Measurements from ENCODE around the gene TAS2R1.

The TAS2R1 gene, protein sequence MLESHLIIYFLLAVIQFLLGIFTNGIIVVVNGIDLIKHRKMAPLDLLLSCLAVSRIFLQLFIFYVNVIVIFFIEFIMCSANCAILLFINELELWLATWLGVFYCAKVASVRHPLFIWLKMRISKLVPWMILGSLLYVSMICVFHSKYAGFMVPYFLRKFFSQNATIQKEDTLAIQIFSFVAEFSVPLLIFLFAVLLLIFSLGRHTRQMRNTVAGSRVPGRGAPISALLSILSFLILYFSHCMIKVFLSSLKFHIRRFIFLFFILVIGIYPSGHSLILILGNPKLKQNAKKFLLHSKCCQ

DNA sequence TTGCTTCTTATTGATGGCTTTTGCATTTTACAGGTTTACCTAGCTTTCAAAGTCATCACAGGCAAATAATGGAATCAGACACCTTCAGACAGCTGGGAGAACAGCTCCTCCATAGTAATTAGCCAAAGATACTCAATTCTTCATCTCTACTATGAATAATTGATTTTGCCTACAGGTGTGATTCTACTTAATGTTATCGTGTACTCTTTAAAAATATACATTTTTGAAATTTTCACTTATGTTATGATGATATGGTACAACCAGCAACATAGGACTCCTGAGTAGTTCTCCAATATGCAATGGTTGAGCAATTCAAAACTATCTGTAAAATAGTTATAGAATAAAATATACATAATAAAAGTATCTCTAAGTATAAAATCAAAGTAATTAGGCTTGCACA, at the start of gene TAS2R1:
TSS of gene TAS2R1 (minus strand) at position 101 of the 400 bp plus-strand sequence. CDS start 319 bp downstream, outside the sequence.
- DNase-seq = no peak

DNA sequence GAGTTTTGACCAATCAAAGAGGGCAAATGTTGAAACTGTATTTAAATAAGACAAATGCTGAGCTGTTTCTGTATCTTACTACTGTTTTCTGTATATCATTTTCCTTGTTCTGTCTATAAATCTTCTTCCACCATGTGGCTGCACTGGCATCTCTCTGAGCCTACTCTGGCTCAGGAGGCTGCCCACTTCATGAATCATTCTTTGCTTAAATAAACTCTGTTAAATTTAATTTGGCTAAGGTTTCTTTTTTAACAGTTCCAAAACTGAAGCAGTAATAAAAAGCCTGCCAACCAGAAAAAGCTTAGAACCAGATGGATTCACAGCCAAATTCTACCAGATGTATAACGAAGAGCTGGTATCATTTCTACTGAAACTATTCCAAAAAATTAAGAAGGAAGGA, 40.2 kb upstream of the TAS2R1 start:
- DNase-seq = no peak

DNA sequence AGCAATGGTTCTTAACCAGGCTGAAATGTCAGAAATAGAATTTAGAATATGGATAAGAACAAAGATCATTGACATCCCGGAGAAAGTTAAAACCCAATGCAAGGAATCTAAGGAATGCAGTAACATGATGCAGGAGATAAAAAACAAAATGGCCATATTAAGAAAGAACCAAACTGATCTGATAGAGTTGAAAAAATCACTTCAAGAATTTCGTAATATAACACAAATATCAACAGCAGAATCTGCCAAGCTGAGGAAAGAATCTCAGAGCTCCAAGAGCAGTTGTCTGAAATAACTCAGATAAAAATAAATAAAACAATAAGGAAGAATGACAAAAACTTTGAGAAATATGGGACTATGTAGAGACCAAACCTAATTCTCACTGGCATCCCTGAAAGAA, 37.8 kb upstream of the TAS2R1 start:
- DNase-seq = no peak

DNA sequence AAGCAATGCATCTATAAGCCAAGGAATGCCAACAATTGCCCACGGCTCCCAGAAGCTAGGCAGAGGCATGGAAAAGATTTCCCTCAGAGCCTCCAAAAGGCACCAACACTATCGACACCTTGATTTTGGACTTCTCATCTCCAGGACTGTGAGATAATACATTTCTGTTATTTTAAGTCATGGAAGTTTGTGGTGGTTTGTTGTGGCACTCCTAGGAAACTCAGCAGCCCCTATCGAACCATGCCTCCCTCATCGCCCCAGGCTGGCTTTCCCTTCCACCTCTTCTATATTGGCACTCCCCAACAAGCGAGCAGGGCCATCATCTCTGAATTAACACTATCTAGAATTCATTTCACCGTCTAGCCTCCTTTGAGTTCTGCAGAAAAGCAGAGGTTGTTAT, 33.7 kb upstream of the TAS2R1 start:
- no peak for DNase-seq

DNA sequence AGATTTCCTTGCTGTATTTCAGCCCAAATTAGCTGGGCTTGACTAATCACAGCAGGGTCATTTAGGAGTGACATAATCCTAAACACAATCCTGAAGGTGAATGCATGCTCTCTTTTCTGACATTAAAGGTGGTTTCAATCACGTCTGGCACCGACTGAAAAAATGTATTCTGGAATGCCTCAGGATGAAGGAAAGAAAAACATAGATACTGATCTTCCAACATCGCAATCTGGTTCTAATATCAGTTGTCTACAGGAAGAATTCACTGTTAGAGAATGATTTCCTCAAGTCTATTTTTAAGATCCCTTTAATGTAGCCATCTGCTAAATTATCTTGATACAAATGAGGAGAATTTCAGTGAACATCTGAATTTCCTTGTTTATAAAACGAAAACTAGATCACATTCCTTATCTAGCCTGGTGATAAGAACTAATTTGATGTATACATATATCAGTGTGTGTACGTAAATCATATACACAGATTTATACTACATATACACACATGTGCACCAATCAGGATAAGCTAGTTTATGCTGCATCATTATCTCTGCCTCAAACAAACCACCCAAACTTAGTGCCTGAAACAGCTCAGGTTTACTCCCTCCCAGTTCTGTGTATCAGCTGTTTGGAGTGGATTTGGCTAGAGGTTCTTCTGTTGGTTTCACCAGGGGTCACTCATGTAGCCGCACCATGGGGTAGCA, 31.3 kb upstream of the TAS2R1 start:
- no peak for DNase-seq

DNA sequence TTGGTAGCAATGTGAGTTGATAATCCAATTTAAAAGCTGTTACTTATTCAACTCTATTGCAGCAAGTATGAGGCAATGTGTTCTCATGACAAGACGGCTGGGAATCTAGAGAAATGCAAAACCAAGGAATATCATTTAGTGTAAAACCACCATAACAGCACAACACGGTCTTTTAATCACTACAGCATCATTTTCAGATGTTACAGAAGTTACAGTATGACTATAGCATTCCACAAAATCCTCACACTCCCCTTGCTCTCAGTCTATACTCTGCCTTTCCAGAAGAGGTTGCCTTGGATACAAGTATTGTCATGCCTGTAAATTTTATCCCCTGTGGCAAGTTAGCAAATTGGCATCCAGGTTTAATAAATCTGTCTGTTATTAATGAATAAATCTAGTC, 28.6 kb upstream of the TAS2R1 start:
- no peak for DNase-seq

DNA sequence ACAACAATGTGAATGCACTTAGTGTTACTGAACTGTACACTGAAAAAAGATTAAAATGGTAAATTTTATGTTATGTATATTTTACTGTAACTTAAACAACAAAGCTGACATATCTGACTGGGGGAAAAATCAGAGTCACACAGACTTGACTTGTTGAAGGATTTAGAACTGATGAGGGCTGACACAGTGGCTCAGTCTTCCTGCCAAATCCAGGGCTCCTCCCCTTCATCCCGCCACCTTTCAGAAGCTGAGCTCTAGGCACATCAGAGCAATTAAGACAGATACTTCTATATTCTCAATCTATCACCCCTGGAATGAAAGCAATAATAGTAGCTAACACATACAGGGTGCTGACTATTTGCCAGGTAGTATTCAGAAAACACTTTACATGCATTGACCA, 27.7 kb upstream of the TAS2R1 start:
- no peak for DNase-seq

DNA sequence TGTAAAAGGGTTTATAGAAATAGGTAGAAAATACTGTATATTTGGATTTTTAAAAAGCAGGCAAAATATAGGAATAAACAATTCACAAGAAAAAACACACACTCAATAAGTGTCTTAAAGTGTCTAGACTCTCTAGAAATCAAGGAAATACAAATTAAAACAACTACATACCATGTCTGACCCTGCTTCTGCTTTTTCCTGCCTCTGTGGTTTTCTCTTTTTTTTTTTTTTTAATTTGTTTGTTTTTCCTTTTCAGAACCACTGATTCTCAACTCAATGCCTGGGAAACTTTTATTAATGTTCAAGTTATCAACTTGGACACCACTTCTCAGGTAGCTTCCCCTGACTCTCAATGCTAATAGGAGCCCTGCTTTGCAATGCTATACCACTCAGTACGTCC, 25.5 kb upstream of the TAS2R1 start:
- no peak for DNase-seq

DNA sequence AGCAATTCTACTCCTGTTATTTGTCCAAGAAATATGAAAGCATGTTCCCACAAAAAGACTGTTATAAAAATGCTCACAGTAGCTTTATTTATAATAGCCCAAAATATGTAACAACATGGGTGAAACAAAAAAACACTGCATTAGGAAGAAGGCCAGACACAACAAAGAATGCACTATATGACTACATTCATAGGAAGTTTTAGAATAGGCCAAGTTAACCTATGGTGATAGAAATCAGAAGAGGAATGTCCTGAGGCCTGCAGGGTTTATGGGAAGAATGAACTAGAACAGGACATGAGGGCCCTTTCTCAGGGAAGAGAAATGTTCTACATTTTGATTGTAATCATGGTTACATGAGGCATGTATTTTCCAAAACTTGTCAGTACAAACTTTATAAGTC, 24.7 kb upstream of the TAS2R1 start:
- no peak for DNase-seq

DNA sequence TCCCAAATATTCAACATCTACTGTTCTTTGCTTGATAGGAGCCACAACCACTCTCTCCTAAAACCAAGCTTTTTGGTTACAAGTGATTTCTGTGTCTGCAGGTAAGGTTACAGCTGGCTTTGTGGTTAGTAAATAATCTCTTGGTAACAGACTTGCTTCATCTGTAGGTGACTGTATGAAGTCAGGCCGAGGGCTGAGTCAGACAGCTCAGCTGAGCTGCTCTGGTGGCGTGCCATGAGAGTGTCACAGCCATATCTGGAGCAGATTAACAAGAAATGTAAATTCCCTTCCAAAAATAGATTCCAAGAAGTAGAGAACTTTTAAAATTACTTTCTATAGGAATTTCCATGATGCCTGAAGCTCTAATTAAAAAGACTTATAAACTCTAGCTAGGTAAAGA, 23.7 kb upstream of the TAS2R1 start:
- DNase-seq = no peak

DNA sequence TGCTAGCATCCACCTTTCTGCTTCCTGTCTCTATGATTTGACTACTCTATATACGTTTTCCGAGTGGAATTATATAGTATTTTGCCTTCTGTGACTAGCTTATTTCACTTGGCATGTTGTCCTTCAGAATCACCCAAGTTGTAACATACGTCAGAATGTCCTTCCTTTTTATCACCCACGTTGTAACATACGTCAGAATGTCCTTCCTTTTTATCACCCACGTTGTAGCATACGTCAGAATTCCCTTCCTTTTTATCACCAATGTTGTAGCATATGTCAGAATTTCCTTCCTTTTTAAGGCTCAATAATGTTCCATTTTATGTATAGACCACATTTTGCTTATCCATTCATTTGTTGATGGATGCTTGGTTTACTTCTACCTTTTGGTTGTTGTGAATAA, 22.9 kb upstream of the TAS2R1 start:
- DNase-seq = no peak

DNA sequence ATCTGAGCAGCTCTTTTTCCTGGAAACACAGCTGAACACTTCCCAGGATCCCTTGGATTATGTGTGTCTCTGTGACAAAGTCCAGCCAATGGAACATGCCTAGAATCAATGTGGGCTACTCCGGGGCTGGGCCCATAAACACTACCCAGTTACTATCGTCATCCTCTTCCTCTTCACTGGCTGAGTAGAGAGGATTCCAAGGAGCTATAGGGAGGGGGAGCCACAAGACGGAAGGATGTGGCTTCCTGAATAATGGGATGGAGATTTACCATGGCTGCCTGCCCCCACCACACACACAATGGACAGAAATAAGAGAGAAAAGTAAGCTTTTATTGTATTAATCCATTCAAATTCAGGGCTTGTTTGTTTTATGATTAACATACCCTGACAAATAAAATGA, 22.1 kb upstream of the TAS2R1 start:
- DNase-seq = no peak

DNA sequence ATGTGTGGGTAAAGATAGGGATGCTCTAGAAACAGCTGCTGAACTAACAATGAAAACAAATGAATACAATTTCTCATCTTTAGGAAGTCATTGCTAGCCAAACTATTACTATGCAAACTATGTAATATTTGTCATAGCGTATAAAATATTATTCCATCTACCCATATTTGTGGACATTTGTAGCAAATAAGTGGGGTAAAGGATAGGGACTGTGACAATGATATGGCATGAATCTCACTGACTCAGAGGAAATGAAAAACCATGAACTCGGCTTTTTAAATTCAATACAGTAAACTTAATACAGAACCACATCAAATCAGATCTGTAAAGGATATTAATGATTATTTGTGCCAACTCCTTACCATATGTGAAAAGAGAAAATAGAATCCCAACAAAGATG, 16.7 kb upstream of the TAS2R1 start:
- no peak for DNase-seq

DNA sequence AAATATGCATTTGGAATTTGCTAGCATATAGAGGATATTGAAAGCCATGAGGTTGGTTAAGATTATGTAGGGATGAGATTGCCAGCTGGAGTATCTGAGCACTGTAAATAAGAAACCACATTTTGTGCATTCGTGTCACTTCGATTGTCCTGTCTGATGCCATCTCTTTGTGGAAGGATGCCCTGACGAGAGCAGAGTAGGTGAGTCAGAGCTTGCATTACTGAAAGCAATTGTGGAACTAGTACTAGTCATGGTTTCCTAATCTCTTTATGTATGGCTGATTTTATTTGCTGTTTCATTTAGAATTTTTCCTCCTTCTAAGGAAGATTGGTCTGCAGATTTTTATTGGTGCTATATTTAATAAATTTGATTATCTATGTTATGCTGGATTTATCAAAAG, 14.5 kb upstream of the TAS2R1 start:
- DNase-seq = no peak

DNA sequence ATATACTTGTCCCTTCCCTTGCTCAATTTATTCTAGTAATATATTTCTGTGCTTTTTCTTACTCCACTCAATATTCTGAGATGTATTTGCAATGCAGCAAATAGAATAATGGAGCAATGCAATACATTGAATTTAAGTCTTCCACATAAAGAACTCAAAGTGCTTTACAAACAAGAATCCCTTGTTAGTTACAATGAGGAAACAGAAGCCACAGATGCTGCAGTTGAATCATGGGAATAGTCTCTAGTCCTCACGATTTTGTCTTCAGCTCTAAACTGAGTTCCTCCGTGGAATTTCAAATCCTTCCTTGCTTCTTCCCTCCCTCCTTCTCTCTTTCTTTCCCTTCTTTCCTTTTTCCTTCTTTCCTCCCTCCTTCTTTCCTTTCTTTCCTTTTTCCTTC, 12.5 kb upstream of the TAS2R1 start:
- no peak for DNase-seq

DNA sequence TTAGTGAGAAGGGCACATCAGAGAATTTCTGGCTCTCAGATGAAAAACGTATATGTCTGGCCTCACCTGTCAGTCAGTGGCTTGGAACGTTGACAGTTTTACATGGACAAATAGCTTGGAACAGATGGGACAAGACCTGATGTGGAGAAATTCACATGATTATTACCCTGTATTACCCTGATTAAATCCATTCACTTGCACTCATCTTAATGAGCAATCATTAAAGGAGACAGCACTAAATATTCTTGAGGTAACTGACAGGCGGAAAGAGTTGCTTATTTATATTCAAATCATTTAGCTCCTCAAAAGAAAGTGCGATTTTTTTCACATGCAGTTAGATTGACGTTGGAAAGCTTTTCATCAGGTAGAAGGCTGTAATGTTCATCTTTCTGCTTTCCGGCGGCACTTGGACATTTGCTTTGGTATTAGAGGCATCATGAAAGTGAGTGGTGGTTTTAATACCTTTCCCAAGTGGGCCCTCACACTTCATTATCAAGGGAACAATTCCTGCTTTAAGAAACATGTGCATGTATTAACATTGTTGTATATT, 11.7 kb upstream of the TAS2R1 start:
- no peak for DNase-seq

DNA sequence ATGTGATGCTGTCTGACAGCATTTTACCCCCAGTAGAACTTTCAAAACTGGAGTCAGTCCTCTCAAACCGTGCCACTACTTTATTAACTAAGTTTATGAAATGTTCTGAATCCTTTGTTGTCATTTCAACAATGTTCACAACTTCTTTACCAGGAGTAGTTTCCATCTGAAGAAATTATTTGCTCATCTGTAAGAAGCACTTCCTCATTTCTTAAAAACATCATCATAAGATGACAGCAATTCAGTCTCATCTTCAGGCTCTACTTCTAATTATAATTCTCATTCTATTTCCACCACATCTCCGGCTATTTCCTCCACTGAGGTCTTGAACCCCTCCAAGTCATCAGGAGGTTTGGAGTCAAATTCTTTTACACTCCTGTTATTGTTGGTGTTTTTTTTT, 2.3 kb upstream of the TAS2R1 start:
- no peak for DNase-seq

DNA sequence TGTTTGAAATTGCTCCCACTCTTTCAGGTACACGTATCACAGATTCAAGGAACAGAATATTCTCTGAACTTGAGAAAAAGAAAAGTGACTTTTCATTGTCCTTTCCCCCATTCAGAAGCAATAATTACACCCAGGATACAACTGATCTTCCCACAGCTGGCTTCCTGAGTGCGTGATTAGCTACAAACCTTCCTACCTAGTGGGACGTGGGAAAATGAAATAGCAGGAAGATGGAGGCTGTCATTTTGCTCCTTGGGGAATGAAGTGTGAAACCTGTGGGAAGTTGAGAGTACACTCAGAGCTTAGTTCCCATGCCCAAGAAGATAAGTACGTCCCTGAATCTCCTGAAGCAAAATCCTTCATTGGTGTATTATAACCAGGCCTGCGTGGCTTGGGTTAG, 2.6 kb downstream of the TAS2R1 start:
- no peak for DNase-seq

DNA sequence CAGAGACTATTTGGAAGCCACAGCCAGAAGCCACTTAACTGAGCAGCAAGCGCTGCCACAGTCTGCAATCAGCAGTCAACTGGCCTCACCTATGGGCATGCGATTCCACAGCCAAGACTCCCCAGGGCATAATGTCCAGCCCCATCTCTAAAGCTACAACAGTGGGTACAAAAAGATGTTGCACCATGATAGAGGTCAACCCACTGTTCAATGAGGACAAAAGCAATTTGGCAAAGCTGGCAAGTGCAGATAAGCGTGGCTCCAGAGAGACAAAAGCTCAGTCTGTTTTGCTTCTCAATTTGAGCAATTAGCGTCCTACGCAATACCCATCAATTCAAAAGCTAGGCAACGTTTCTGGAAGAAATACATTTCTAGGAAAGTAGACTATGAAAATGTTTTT, 3.2 kb downstream of the TAS2R1 start:
- DNase-seq = no peak

DNA sequence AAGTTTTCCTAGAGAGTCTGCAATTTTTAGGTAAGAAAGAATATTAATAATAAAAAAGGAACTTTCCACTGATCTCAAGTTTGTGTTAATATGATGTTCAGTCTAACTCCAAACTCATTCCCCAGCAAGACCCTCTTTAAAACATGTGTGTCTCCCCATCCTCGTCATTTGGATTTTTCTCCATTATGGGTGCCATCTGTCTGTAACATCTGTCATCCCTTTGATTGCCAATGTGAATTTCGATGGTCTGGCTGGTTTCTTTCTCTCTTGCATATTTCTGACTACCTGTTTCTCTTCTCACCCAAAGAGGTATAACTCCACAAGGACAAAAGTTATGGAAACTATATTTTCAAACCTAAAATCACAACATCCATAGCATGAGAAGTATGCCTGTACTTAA, 4.4 kb downstream of the TAS2R1 start:
- no peak for DNase-seq

DNA sequence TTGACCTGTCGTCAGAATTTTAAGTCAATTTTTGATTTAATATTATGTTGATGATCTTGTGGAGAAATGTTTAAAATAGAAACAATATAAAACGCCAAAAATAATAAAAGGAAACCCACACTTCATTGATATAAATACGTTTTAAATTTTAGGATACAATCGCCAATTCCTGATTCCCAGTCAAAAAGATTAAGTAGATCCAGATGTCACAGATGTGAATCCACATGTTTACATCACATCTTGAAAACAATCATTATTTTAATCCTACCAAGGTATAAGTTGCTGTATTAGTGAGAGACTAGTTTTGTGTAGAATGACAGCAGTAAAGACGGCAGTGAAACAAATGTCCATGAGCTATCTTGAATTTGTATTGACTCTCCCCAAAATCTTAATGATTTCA, 4.9 kb downstream of the TAS2R1 start:
- no peak for DNase-seq

DNA sequence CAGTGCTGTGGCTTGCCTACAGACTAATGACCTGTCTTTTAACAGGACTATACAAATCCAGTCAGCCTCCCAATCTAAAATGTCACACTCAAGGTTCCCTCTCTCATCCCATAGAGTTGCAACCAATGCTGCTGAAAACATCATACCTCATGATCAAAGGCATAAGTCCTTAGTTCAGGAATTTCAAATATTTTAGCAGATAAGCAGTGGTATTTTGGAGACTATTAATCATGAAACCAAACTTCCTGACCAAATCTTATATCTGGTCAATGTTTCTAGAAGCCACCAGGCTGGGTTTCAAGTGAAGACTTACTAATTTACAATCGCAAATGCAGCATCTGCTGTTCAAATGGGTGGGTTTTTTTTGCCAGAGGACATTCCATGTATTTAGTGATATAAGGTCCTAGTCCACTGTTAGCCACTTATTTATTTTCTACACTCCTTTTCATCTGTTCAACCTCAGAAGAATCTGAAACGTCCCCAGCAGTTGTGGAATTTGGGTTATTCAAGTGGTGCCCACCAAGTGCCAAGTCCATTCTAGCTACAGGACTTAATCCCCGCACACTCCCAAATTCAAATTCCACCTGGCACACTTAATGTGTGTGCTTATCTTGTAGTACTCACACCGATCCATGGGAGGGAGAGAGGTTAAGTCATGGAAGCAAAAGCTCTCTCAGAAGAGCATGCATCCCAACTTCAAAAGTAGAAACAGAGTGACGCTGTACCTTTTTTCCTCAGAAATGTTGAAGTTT, 5.8 kb downstream of the TAS2R1 start:
- no peak for DNase-seq

DNA sequence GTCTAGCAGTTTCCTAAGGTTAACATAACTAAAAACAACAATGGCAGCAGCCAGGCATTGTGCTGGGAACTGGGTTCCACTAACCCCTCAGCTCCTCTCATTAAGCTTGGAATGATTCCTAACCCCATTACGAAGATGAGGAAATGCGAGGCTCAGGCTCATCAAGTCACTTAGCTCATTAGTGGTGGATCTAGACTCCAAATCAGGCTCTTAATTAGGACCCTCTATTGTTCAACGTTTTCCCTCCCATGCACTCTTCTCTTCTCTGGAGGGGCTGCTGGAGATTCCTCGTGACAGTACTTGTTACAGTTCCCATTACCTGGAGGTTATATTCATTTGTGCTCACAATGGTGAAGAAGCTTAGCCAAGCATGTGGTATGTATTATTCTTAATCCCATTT, 6.5 kb downstream of the TAS2R1 start:
- DNase-seq = no peak

DNA sequence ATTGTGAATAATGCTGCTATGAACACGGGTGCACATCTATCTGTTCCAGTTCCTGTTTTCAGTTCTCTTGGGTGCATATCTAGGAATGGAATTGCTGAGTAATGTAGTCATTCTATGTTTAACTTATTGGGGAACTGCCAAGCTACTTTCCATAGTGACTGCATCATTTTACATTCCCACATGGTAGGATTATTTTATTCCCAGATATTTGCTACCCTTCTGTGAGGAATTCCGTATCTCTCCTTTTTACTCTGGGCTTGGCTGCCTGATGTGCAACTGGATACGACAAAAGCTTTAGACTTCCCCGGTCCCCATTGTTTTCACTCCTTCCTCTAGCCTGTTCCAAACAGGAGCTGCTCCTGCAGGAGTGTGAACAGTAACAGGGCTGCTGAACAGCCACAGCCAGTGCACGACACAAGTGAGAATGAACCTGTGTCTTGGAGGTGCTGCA, 7.2 kb downstream of the TAS2R1 start:
- no peak for DNase-seq

Data from cerebellar nuclear complex (tissue), 1 donor.